ENCODE results near the gene ARPC1B. TPM values are rescaled to one million over a fixed set of nuclear protein-coding genes. Genes with fewer than 3 reads are reported as not detected.
"Not testable (repeated sequence)": the region's sequence is repeated elsewhere in the genome, so short reads cannot be mapped to it uniquely, and the experiment has no call there.

The ARPC1B gene
- total and polyA plus RNA-seq, 2 donors, result 186 to 204 TPM

DNA sequence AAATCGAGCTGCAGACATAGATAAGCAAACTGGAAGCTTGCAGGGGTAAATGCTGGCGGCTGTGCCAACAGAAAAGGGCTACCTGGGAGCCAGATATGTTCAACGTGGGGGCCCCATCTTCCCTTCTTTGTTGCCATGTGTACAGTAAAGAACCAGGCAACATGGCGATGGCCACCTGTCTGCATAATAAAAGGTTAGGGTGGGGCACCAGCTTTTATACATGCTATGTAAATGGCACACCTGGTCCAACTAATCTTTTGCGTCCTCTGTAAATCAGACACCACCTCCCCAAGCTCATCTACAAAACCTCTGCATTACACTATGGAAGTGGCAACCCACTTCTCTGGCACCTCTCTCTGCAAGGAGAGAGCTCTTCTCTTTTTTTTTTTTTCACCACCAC is 48.1 kb downstream of the ARPC1B start:
- Histone ChIP-seq H3K4me3 (ENCODE audit: low read length in 2 of 2) (no peak overlapping the region), H3K4me1 (ENCODE audit: control insufficient read depth in 2 of 2, insufficient read depth in 2 of 2, low read length in 2 of 2) (no peaks in the 10 kb centered on the region), H3K27ac (ENCODE audit: low read depth in 1 of 2, low read length in 1 of 2) (no peak overlapping the region), H3K9me3 (ENCODE audit: control insufficient read depth in 2 of 2, insufficient read depth in 1 of 2, low read length in 1 of 2) (no peaks in the 10 kb centered on the region), H3K36me3 (ENCODE audit: control insufficient read depth in 2 of 2, insufficient read depth in 2 of 2, low read length in 1 of 2) (peaks cover 53 to 61% of the 10 kb centered on the region in 2 donors), H3K27me3 (ENCODE audit: control insufficient read depth in 2 of 2, insufficient read depth in 1 of 2, low read length in 1 of 2) (no peaks in the 10 kb centered on the region)
- WGBS, result 95% methylated on average over 5 of the region's 5 CpGs
- no peak for DNase-seq (ENCODE audit: low read depth in 6 of 9, low spot score in 9 of 9)

- no peak overlapping the region for H3K4me3 ChIP-seq (ENCODE audit: low read length in 2 of 2)
- H3K27ac ChIP-seq (ENCODE audit: low read depth in 1 of 2, low read length in 1 of 2), result no peak overlapping the region
- no peaks in the 10 kb centered on the region for H3K9me3 ChIP-seq (ENCODE audit: control insufficient read depth in 2 of 2, insufficient read depth in 1 of 2, low read length in 1 of 2)
- H3K27me3 ChIP-seq (ENCODE audit: control insufficient read depth in 2 of 2, insufficient read depth in 1 of 2, low read length in 1 of 2), result no peaks in the 10 kb centered on the region
- H3K36me3 ChIP-seq (ENCODE audit: control insufficient read depth in 2 of 2, insufficient read depth in 2 of 2, low read length in 1 of 2), result peaks cover 45 to 49% of the 10 kb centered on the region in 2 donors
- WGBS, result 94% methylated on average over 24 of the region's 24 CpGs
- DNase-seq (ENCODE audit: low read depth in 6 of 9, low spot score in 9 of 9), result no peak
- no peaks in the 10 kb centered on the region for H3K4me1 ChIP-seq (ENCODE audit: control insufficient read depth in 2 of 2, insufficient read depth in 2 of 2, low read length in 2 of 2)
Measured at GRCh38 chr7:99424932-99425730, 50.6 kb downstream of the ARPC1B start.

DNA sequence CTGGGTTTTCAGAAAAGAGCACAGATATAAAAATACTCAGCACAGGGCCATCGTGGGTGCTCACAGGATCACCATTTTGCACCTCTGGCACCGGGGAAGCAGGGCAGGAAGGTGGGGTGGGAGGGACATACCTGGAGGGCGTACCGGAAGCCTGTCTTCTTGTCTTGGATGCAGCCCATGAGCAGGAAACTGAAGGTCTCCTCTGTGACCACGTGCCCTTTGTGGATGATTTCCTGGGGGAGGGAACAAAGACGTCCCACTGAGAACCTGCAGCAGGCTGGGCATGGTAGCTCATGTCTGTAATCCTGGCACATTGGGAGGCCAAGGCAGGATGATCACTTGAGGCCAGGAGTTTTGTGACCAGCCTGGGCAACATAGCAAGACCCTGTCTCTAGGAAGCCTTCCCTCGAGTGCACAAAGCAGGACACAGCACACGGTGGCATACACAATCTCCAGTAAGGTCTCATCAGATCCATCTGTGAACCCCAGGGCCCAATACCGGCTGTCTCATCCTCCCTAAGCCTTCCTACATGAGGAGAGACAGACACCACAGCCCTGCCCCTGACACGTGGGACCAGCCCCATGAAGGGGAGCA is 54.5 kb downstream of the ARPC1B start:
- no peaks in the 10 kb centered on the region for H3K27me3 ChIP-seq (ENCODE audit: control insufficient read depth in 2 of 2, insufficient read depth in 1 of 2, low read length in 1 of 2)
- WGBS, result 84% methylated on average over 10 of the region's 10 CpGs

DNA sequence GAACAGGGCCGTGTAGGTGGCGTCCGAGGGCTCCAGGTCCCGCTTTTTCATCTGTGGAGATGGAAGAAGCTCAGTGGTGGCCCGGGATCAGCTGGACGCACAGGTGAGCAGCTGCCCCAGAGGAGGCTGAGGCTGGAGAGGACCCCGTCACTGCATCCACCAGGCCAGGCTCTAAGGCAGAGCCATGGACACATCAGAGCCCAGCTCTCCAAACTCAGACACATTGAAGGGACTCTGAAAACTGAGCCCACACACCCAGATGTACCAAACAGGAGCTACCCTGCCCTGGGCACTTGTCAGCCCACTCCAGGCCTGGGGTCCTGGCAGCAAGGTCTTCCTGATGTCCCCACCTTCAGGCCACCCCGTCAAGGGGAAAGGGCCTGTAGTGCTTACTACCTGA is 55.2 kb downstream of the ARPC1B start:
- H3K27me3 ChIP-seq (ENCODE audit: control insufficient read depth in 2 of 2, insufficient read depth in 1 of 2, low read length in 1 of 2), result no peaks in the 10 kb centered on the region
- no peak overlapping the region for H3K4me3 ChIP-seq (ENCODE audit: low read length in 2 of 2)
- no peaks in the 10 kb centered on the region for H3K4me1 ChIP-seq (ENCODE audit: control insufficient read depth in 2 of 2, insufficient read depth in 2 of 2, low read length in 2 of 2)
- no peaks in the 10 kb centered on the region for H3K9me3 ChIP-seq (ENCODE audit: control insufficient read depth in 2 of 2, insufficient read depth in 1 of 2, low read length in 1 of 2)
- H3K27ac ChIP-seq (ENCODE audit: low read depth in 1 of 2, low read length in 1 of 2), result no peak overlapping the region
- WGBS, result 98% methylated on average over 8 of the region's 8 CpGs
- no peak for DNase-seq (ENCODE audit: low read depth in 6 of 9, low spot score in 9 of 9)
- peaks cover 31 to 46% of the 10 kb centered on the region in 2 donors for H3K36me3 ChIP-seq (ENCODE audit: control insufficient read depth in 2 of 2, insufficient read depth in 2 of 2, low read length in 1 of 2)

More for the DNA sequence above, 54.5 kb downstream of the ARPC1B start:
- Histone ChIP-seq H3K9me3 (ENCODE audit: control insufficient read depth in 2 of 2, insufficient read depth in 1 of 2, low read length in 1 of 2) (no peaks in the 10 kb centered on the region), H3K4me1 (ENCODE audit: control insufficient read depth in 2 of 2, insufficient read depth in 2 of 2, low read length in 2 of 2) (no peaks in the 10 kb centered on the region), H3K4me3 (ENCODE audit: low read length in 2 of 2) (no peak overlapping the region), H3K36me3 (ENCODE audit: control insufficient read depth in 2 of 2, insufficient read depth in 2 of 2, low read length in 1 of 2) (peaks cover 34 to 49% of the 10 kb centered on the region in 2 donors), H3K27ac (ENCODE audit: low read depth in 1 of 2, low read length in 1 of 2) (no peak overlapping the region)
- DNase-seq (ENCODE audit: low read depth in 6 of 9, low spot score in 9 of 9), result no peak

DNA sequence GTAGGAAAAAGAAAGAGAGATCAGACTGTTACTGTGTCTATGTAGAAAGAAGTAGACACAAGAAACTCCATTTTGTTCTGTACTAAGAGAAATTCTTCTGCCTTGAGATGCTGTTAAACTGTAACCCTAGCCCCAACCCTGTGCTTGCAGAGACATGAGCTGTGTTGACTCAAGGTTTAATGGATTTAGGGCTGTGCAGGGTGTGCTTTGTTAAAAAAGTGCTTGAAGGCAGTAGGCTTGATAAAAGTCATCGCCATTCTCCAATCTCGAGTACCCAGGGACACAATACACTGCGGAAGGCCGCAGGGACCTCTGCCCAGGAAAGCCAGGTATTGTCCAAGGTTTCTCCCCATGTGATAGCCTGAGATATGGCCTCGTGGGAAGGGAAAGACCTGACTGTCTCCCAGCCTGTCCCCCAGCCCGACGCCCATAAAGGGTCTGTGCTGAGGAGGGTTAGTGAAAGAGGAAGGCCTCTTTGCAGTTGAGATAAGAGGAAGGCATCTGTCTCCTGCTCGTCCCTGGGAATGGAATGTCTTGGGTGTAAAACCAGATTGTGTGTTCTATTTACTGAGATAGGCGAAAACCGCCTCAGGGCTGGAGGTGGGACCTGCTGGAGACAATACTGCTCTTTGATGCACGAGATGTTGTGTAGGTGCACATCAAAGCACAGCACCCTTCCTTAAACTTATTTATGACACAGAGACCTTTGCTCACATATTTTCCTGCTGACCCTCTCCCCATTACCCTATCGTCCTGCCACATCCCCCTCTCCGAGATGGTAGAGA is 57.4 kb downstream of the ARPC1B start:
- H3K9me3 ChIP-seq (ENCODE audit: control insufficient read depth in 2 of 2, insufficient read depth in 1 of 2, low read length in 1 of 2); H3K4me1 ChIP-seq (ENCODE audit: control insufficient read depth in 2 of 2, insufficient read depth in 2 of 2, low read length in 2 of 2); DNase-seq (ENCODE audit: low read depth in 6 of 9, low spot score in 9 of 9); H3K27me3 ChIP-seq (ENCODE audit: control insufficient read depth in 2 of 2, insufficient read depth in 1 of 2, low read length in 1 of 2); H3K4me3 ChIP-seq (ENCODE audit: low read length in 2 of 2); H3K27ac ChIP-seq (ENCODE audit: low read depth in 1 of 2, low read length in 1 of 2): not testable (repeated sequence)
- 96% methylated on average over 13 of the region's 13 CpGs for WGBS
- H3K36me3 ChIP-seq (ENCODE audit: control insufficient read depth in 2 of 2, insufficient read depth in 2 of 2, low read length in 1 of 2), result peaks cover 28 to 42% of the 10 kb centered on the region in 2 donors

- H3K9me3 ChIP-seq (ENCODE audit: control insufficient read depth in 2 of 2, insufficient read depth in 1 of 2, low read length in 1 of 2), result no peaks in the 10 kb centered on the region
- H3K27ac ChIP-seq (ENCODE audit: low read depth in 1 of 2, low read length in 1 of 2), result no peak overlapping the region
- DNase-seq (ENCODE audit: low read depth in 6 of 9, low spot score in 9 of 9), result no peak
- peaks cover 28 to 42% of the 10 kb centered on the region in 2 donors for H3K36me3 ChIP-seq (ENCODE audit: control insufficient read depth in 2 of 2, insufficient read depth in 2 of 2, low read length in 1 of 2)
- WGBS, result 96% methylated on average over 9 of the region's 9 CpGs
- no peak overlapping the region for H3K4me3 ChIP-seq (ENCODE audit: low read length in 2 of 2)
- peaks cover 6 to 7% of the 10 kb centered on the region in 2 donors for H3K4me1 ChIP-seq (ENCODE audit: control insufficient read depth in 2 of 2, insufficient read depth in 2 of 2, low read length in 2 of 2)
- H3K27me3 ChIP-seq (ENCODE audit: control insufficient read depth in 2 of 2, insufficient read depth in 1 of 2, low read length in 1 of 2), result no peaks in the 10 kb centered on the region
Measured at GRCh38 chr7:99433158-99433557, 58.6 kb downstream of the ARPC1B start.

DNA sequence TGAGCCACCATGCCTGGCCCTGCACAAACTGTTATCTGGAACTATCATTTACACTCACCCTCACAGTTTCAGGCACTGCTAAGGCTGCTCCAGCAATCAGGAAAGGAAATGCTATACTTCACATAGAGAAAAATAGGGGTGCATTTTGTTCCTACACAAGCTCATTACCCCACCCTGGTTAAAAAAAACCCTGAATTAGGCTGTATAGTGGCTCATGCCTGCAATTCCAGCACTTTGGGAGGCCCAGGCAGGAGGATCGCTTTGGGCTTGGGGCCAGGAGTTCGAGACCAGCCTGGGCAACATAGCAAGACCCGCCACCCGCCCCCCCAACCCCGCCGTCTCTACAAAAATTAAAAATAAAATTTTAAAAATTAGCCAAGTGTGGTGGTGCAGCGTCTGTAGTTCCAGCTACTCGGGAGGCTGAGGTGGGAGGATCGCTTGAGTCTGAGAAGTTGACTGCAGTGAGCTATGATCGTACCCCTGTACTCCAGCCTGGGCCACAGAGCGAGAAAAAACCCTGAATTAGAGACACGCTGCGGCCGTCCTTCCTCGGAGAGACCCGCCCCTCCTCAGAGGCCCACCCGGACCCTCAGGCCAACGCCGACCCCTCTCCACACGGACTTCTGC is 63.5 kb downstream of the ARPC1B start:
- H3K4me3 ChIP-seq (ENCODE audit: low read length in 2 of 2), result peak overlapping the region; percentile 64 to 85
- DNase-seq (ENCODE audit: low read depth in 6 of 9, low spot score in 9 of 9), result no peak

GRCh38 chr7:99438573-99439480 is 64.3 kb downstream of the ARPC1B start, which contains the start of the genes CPSF4 and PTCD1:
Gene CPSF4 (plus strand): TSS chr7:99438943. CDS start chr7:99439083, 140 bp downstream.
Gene PTCD1 (minus strand): TSS chr7:99438798. CDS start chr7:99435242, 3,556 bp downstream.
- peak; percentile 45 to 86 (median 61) for DNase-seq (ENCODE audit: low read depth in 6 of 9, low spot score in 9 of 9)
- under 1% methylated on average over 89 of the region's 89 CpGs for WGBS
- Histone ChIP-seq H3K4me1 (ENCODE audit: control insufficient read depth in 2 of 2, insufficient read depth in 2 of 2, low read length in 2 of 2) (peaks cover 14 to 18% of the 10 kb centered on the region in 2 donors), H3K36me3 (ENCODE audit: control insufficient read depth in 2 of 2, insufficient read depth in 2 of 2, low read length in 1 of 2) (peaks cover 8 to 12% of the 10 kb centered on the region in 2 donors), H3K9me3 (ENCODE audit: control insufficient read depth in 2 of 2, insufficient read depth in 1 of 2, low read length in 1 of 2) (no peaks in the 10 kb centered on the region), H3K27me3 (ENCODE audit: control insufficient read depth in 2 of 2, insufficient read depth in 1 of 2, low read length in 1 of 2) (no peaks in the 10 kb centered on the region), H3K27ac (ENCODE audit: low read depth in 1 of 2, low read length in 1 of 2) (peak within 1 kb of the TSS in 1 of 2 donors; percentile 61), H3K4me3 (ENCODE audit: low read length in 2 of 2) (peak within 1 kb of the TSS; percentile 64 to 85)

More for the DNA sequence above, 63.5 kb downstream of the ARPC1B start:
- H3K9me3 ChIP-seq (ENCODE audit: control insufficient read depth in 2 of 2, insufficient read depth in 1 of 2, low read length in 1 of 2), result no peaks in the 10 kb centered on the region
- H3K36me3 ChIP-seq (ENCODE audit: control insufficient read depth in 2 of 2, insufficient read depth in 2 of 2, low read length in 1 of 2), result peaks cover 8 to 11% of the 10 kb centered on the region in 2 donors
- WGBS, result 25% methylated on average over 20 of the region's 20 CpGs
- peaks cover 14 to 18% of the 10 kb centered on the region in 2 donors for H3K4me1 ChIP-seq (ENCODE audit: control insufficient read depth in 2 of 2, insufficient read depth in 2 of 2, low read length in 2 of 2)
- H3K27me3 ChIP-seq (ENCODE audit: control insufficient read depth in 2 of 2, insufficient read depth in 1 of 2, low read length in 1 of 2), result no peaks in the 10 kb centered on the region
- H3K27ac ChIP-seq (ENCODE audit: low read depth in 1 of 2, low read length in 1 of 2), result peak overlapping the region in 1 of 2 donors; percentile 61
